DMS 273 (cell line): ENCODE results near the gene WSB1.
A peak's percentile ranks its signal among the peaks of the same experiment; 100 is the strongest.

Experiments
- DNase-seq: peaks from one replicate; lab custom pipeline; 2025; ENCODE audit not compliant: unreplicated experiment; lab: John Stamatoyannopoulos, UW

WSB1 gene

DNA sequence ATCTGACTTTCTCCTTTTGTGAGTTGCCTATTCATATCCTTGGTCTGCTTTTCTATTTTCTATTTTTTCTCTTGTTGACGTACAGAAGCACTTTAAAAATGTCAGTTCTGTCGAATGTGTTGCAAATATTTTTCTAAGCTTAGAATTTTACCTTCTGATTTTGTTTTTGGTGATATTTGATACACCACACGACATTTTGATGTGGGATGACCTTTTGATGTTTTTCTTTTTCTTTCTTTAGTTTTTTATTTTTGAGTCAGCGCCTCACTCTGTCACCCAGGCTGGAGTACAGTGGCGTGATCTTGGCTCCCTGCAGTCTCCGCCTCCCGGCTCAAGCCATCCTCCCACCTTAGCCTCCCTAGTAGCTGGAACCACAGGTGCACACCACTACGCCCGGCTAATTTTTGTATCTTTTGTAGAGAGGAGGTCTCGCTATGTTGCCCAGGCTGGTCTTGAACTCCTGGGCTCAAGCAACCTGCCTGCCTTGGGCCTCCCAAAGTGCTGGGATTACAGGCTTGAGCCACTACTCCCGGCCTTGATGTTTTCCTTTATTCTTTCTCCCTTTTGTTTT lies 39.6 kb downstream of the WSB1 start:
- DNase-seq, result no peak

DNA sequence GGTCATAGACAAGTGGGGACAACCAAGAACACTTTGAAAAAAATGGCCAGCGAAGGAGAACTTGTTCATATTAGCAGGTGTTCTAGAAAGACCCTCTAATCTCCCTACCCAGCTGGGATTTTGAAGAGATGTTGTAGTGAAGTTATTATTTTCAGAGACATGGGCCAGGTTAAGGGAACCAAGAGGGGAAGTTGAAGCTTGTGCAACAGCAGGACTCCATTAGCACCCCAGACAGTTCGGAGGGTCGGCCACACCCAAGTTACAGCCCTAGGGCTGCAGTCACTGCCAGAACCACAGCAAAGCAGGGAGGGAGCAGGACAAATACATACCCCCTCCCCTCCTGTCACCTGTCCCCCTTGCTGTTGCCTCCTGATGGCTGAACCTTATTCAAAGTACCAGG lies 42.3 kb downstream of the WSB1 start:
- no peak for DNase-seq

DNA sequence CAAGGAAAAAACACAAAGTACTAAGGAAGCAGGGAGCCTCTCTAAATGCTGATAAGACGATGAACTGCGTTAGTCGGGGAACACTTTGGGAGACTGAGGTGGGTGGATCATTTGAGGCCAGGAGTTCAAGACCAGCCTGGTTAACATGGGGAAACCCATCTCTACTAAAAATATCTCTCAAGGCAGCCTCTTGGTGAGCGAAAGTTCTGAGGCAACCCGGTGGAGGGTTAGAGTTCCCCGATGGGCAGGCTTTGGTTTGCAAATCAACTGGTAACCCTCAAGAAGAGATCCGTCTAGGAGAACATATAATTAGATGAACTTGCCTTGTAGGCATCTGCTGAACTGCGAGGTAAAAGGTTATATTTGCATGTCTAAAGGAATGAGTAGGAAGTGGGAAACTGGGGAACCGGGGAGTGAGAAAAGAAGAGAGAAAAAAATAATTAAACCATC lies 44.6 kb downstream of the WSB1 start:
- DNase-seq, result no peak

DNA sequence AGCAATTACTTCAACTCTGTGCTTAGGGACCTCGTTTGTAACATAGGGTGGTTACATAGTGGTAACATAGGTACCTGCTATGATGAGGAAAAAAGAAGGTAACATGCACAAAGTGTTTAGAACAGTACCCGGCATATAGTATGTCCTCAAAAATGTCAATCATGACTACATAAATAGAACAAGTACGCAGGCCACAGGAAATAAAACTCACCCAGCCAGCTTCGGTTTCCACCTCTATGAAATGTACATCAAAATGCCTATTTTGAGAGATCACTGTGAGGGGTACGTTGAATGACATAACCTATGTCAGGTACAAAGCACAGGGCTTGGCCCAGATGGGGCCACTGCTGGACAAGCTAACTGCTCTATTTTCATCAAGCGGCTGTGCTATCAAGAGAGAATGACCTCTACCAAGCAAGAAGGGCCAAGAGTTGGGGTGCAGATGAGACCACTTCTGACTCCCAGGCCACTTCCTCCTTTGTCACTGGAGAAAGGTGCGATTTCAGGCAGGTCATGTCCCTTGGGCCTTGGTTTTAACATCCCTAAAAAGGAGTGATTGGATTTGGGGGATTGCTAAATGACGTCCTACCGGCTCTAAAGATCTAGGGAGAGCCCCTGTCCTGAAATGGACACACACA lies 45.4 kb downstream of the WSB1 start:
- DNase-seq, result no peak

DNA sequence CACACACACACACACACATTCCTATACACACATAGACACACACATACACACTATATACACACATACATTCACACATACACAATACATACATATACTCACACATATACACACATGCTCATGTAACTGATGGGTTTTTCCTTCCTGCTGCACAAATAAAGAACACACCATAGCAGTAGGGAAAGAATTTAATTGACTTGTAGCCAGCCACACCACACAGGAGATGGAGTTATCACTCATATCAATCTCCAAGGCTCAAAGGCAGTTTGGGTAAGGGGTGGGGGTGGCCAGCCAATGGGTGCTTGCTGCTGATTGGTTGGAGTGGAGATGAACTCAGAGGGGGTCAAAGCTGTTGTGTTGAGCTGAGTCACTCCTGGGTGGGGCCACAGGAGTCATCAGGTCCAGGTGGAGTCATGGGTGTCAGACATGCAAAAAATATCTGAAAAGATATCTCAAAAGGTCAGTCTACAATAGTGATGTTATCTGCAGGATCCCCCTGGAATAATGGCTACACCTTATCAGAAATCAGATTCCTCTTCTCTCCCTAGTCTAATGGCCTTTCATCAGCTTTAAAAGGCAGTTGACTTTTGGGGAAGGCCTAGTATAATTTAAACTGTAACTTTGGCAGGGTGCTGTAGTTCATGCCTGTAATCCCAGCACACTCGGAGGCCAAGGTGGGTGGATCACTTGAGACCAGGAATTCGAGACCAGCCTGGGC lies 46.1 kb downstream of the WSB1 start:
- DNase-seq, result peak; percentile 34

DNA sequence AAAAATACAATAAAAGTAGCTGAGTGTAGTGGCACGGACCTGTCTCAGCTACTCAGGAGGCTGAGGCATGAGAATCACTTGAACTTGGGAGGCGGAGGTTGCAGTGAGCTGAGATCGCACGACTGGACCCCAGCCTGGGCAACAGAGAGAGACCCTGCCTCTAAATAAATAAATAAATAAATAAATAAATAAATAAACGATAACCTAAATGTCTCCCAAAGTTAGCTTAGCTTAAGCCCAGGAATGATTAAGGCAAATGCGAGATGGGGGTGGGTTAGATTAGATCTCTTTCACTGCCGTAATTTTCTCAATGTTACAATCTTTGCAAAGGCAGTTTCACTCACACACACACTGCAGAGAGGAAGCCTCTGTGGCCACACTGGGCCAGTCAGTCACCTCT lies 46.7 kb downstream of the WSB1 start:
- DNase-seq, result no peak

DNA sequence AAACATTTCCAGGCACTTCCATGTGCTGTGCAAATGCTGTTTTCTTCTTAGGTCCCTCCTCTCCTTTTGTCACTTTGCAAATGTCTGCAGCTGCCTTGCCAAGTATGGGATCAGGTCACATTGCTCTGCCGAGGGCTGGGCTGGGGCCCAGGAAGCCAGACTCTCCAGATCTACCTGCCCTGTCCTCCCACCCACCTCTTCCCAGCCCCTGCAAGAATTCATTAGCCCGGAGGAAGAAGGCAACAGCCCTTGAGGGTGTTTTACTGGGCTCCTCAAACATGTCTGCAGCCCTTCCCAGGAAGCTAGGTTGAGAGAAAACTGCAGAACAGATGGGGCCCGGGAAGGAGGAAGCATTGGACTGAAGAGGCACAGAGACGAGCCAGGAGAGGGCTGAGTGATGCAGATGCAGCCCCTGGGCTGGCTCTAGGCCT lies 47.1 kb downstream of the WSB1 start:
- peak; percentile 85 for DNase-seq

DNA sequence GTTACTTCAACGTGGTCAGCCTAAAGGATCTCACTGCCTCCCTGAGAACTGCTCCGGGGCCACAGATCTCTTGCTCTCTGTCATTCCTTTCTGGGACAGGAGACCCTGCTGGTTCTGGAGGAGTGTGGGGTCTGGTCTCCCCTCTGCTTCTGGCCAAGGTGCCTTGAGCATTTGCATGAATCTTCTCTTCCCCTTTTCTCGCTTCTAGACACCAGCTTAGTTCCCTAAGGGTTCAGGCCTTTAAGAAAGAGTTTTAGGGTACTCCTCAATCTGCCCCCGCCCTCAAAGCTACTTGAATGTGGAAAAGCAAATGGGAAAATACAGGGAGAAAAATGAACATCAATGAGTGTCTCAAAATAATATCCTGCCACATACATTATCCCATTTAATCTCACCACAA lies 48.1 kb downstream of the WSB1 start:
- DNase-seq, result no peak

DNA sequence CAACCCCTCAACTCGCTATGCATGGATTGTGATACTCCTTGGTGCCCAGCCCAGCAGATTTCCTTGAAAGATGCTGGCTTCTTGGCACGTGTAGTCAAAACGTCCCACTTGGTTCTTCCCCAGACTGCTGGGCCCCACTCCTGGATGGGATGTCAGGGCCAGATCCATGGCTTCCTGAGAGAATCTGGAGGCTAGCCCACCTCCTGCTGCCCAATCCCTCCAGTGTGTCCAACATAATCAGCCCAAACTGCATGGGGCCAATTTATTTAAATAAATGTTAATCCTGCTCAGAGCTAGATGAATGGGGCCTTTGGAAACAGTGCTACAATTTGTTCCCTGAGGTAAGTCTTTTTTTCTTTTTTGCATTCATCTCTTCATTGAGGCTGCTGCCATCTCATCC lies 49.4 kb downstream of the WSB1 start:
- DNase-seq, result no peak

DNA sequence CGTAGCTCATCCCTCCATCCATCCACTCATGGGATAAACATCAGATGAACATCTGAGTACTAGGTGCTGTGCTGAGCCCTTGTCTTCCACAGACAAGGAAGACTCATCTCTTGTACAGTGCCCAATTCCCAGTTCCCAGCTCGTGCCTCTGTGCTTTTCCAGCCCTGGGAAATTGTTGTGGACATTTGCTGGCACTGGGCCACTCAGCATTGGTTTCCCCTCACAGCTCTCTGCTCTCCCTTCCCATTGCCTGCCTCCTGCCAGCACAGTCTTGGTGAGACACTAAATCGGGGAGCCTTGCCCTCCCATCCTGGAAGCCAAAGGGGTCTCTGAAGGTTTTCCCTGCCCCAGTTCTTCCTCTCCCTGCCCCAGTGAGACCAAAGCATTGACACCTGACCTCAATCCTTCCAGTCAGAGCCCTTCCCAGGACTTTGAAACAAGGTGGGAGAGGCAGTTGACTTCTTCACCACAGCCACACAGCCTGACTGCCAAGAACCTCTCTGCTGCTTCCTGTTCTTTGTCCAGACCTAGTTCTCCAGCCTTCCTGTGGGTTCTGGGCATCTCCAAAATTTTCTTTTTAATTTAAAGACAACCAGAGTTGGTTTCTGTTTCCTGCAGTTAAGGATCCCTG lies 50.2 kb downstream of the WSB1 start:
- DNase-seq, result no peak

DNA sequence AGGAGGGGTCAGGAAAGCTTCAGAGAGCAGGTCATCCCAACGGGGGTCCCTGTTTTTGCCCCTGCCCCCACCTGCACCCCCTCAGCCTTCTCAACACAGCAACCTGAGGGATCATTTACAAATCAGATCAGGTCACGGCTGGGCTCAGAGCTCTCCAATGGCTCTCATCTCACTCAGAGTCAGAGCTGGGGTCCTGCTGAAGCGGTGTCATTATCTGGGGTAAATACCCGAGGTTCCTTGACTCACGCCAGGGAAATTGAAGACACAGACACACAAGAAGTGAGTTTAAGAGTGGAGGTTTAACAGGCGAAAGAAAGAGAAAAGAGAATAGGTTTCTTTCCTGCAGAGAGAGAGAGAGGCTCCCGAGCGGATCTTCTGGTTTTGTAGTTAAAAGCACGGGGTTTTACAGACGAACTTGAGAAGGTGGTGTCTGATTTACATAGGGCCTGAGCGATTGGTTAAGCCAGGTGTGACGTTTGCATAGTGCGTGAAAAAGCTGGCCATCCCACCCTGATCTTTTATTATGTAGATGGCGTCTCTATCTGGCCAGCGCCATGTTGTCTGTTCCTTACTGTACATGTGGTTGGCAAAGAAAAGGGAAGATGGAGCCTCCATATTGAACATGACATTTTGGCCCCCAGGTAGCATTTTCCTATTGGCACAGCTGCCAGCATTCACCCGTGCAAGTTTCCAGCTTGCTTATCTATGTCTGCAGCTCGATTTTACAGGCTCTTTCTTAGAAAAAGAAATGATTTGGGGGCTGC lies 51.4 kb downstream of the WSB1 start:
- no peak for DNase-seq

DNA sequence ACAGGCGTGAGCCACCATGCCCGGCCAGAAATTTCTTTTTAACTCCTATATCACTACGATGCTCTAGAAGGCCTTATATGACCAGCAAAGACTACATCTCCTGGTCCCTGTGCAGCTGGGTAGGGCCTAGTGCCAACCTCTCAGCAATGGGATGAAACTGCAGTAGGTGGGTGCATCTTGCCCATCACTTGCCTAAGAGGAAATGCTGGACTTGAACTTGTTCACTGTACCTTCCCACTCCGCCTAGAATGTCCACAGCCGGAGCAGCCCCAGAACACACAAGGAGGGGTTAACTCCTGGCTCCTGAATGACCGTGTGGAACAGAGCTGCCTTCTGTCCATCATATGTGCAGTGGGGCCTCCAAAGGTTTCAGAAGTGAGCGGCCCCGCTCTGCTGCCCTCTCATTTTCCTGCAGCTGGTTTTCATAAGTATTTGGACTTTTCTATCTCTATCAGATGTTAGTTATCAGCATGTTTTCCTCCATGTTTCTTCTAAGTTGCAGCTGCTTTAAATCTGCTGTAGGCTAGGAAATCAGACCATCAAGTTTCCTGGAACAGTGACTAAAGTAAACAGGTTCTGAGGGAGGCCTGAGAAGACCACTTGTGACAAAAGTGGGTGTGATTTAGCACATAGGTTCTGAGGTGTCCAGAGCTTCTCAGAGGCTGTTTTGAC lies 52.5 kb downstream of the WSB1 start:
- DNase-seq, result no peak

DNA sequence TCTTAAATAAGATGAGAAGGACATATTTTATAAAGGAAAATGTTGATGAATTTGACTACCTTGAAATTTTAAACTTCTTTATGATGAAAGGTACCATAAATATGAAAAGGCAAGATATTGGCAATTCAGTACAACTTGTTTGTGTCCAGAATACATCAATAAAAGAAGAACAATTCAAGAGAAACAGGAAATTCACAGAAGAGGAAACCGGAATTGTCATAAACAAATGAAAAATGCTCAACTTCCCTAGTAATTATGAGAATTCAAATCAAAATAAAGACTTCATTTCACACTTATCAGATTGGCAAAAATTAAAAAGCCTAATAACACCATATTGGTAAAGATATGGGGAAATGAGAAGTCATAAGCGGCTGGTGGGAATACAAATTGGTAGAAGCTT lies 54.3 kb downstream of the WSB1 start:
- no peak for DNase-seq

DNA sequence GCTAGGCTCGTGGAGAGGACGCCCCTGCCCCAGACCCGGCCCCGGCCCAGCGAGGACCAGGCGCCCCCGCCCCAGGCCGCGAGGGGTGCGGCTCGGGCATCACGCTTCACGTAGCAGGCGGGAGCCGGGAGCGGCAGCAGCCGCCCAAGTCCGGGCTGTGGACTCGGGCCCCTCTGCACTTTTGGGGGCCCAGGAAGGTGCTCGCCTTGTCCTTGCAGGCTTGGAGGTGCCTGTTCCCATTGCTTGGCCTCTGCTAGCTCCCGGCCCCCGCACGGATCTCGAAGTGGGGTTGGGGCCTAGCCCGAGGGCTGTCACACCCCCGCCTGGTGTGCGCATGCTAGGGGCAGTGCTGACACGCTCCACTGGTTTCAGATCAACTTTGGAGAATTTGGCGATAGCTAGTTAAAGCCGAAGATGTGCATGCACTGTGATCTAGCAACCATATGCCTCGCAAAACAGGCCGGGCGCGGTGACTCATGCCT lies 55.7 kb downstream of the WSB1 start:
- no peak for DNase-seq

DNA sequence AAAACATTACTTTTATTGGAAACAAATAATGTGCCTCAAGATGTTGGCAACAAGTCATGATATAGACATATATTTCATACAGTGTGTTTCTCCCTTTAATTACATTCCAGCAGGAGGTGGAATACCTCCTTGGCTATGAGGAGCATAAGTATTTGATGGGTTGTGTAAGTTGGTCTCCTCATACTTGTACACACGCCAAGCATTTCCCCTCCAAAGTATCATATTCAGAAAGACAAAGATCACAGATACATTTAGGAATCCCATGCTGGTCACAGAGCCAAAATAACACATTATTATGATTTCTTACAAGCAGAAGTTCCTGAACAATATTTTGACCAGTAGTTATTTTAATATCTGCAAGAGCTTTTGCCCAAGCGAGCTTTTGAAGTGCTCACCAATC lies 57.8 kb downstream of the WSB1 start:
- no peak for DNase-seq

DNA sequence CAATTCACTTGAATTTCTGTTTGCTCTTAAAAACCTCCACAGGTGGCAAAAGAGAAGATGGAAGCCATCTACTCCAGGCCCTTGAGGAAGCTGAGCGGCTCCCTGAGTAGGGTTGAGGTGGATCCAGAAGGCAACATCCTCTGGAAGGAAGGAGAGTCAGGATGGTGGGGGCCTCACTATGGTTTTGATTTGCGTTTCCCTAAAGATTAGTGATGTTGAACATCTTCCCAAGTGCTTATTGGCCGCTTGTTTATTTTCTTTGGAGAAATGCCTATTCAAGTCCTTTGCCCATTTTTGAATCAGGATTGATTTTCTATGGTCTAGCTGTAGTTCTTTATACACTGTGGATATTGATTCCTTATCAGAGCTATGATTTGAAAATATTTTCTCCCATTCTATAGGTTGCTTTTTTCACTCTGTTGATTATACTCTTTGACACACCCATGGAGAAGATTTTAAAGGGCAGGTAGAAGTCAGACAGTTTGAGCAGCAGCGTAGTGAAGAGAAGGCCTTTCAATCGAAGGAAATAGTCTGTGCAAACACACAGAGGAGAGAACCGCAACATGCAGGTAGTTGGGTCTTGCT lies 58.6 kb downstream of the WSB1 start:
- DNase-seq, result no peak

DNA sequence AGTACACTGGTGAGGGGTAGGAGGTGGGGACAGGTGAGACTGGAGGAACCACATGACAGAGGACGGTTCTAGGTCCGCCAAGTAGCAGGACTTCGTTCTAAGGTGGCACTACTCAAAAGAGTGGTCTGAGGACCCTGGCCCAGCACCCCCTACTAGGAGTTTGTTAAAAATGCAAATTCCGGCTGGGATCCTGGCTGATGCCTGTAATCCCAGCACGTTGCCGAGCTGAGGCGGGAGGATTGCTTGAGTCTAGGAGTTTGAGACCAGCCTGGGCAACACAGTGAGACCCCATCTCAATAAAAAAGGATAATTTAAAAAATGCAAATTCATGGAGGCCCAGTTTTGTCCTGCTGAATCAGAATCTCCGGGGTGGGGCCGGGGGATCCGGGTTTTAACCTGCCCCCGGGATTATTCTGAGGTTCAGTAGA lies 59.1 kb downstream of the WSB1 start:
- DNase-seq, result no peak

DNA sequence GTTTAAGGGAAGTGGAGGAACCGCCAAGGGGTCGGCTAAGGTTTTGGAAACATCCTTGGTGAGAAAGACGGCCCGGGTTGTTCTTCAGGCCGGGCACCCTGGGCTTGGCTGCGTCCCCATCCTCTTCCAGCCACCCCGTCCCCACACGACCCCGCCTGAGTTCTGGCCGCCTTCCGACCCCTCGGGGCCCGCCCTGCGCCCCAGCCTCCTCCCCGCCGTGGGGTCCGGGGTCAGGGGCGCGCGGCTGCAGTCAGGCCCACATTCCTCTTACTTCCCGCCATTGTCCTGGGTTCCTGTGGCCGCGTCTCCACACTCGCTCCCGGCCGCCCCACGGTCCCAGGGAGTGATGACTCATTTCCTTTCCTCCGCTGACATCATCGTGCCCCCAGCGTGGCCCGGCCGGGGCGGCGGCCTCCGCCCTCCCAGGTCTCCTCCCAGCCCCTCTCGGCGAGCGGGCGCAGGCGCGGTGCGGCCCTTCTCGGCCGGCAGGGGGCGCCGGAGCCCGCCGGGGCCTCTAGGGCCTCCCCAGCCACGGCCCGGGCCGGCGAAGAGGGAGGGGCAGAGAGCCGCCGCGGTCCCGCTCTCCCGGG lies 59.6 kb downstream of the WSB1 start:
- DNase-seq, result peak; percentile 98

DNA sequence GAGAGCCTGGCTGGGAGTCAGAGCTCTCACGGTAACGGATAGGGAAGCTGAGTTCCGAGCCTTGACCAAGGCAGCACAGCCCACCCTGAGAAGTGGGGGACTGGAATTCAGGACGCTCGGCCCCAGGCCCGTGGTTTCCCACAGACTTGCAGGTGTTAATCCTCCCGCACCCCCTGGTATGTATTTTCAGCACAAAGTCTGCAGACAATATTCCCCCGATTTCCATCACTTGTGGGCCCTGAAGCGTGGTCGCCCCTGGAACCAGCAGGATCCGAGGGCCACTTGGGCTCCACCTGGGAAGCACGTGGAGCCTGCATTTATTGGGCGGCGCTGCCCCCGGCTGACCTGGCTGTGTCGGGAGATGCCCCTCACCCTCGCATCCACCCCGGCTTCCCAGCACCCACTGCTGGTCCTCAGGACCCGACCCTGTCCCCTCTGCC lies 60.2 kb downstream of the WSB1 start:
- no peak for DNase-seq
